Activated naive CD8-positive, alpha-beta T cell treated with anti-CD3 and anti-CD28 coated beads for 36 hours (primary cell): Measurements from ENCODE around the gene MRPL21. TPM values are rescaled to one million over a fixed set of nuclear protein-coding genes. Genes with fewer than 3 reads are reported as not detected.

Experiments
- DNase-seq: peaks from one replicate; pipeline ENCODE4 v3.0.0; 2021
- H3K27ac Mint-ChIP-seq: one replicate; pipeline ENCODE4 v1.8.0; 2022; ENCODE audit warnings: mild to moderate bottlenecking, moderate library complexity, mixed read lengths
- H3K27me3 Mint-ChIP-seq: one replicate; pipeline ENCODE4 v1.8.0; 2022; ENCODE audit warnings: mild to moderate bottlenecking, mixed read lengths
- H3K36me3 Mint-ChIP-seq: one replicate; pipeline ENCODE4 v1.8.0; 2021; ENCODE audit warnings: mild to moderate bottlenecking, mixed read lengths
- H3K4me1 Mint-ChIP-seq: one replicate; pipeline ENCODE4 v1.8.0; 2021; ENCODE audit warnings: mixed read lengths
- H3K4me3 Mint-ChIP-seq: one replicate; pipeline ENCODE4 v1.8.0; 2022; ENCODE audit warnings: mild to moderate bottlenecking, moderate library complexity, mixed read lengths
- H3K9me3 Mint-ChIP-seq: one replicate; pipeline ENCODE4 v1.8.0; 2022; ENCODE audit warnings: mixed read lengths
- total RNA-seq, 2 experiments: library from RNA; stranded (reverse); gene quantifications; one replicate each; pipeline ENCODE4 v1.2.3, GENCODE V29; 2021

Gene MRPL21
- total RNA-seq, 2 experiments from 2014 or later, result 118 to 127 TPM

DNA sequence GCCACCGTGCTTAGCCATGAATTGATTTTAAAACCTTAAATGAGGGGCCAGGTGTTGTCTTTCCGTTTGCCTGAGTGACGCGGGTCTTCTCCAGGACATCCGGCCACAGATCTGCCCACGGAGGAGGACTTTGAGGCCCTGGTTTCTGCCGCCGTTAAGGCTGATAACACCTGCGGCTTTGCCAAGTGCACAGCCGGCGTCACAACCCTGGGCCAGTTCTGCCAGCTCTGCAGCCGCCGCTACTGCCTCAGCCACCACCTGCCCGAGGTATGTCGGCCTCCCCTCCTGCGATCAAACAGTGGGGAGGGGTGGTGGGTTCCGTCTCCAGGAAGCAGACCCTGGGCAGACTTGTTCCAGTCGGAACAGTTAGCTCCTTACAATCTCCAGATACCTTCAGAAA lies 34.5 kb upstream of the MRPL21 start:
- no peak overlapping the region for H3K27ac Mint-ChIP-seq
- H3K36me3 Mint-ChIP-seq, result no peaks in the 10 kb centered on the region
- no peak overlapping the region for H3K4me3 Mint-ChIP-seq
- H3K9me3 Mint-ChIP-seq, result no peaks in the 10 kb centered on the region
- DNase-seq, result no peak
- H3K27me3 Mint-ChIP-seq, result no peaks in the 10 kb centered on the region
- no peaks in the 10 kb centered on the region for H3K4me1 Mint-ChIP-seq

DNA sequence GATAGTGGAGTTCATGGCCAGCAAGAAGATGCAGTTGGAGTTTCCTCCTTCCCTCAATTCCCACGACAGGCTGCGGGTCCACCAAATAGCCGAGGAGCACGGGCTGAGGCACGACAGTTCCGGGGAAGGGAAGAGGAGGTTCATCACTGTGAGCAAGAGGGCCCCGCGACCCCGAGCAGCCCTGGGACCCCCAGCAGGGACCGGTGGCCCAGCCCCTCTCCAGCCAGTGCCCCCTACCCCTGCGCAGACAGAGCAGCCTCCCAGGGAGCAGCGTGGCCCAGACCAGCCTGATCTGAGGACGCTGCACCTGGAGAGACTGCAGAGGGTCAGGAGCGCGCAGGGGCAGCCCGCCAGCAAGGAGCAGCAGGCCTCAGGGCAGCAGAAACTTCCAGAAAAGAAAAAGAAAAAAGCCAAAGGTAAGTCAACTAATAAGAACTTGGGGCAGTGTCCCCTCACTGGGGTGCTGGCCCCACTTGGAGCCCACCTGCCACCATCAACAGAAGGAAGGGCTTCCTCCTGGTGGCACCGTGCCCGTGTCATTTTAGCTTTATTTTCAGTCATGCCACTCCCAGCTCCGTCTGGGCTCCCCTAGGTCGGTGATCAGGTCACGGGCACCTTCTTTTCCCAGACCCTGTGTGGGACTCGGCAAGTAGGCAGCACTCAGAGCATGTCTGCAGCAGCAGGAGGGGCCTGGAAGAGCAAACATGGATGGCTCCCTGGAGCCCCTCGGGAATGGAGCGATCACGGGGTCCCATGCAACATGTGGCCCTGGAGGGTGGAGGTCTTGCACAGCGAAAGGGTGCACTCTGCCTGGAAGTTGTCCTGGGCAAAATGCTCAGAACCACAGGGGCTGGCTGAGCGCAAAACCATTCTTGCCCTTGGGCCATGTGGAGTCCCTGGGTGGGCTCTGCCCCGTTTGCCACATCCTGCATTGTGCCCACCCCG lies 33.3 kb upstream of the MRPL21 start:
- no peak for DNase-seq
- H3K4me1 Mint-ChIP-seq, result no peaks in the 10 kb centered on the region
- H3K9me3 Mint-ChIP-seq, result no peaks in the 10 kb centered on the region
- no peaks in the 10 kb centered on the region for H3K36me3 Mint-ChIP-seq
- H3K4me3 Mint-ChIP-seq, result no peak overlapping the region
- H3K27me3 Mint-ChIP-seq, result no peaks in the 10 kb centered on the region
- no peak overlapping the region for H3K27ac Mint-ChIP-seq

GRCh38 chr11:68936358-68936636 lies 32.7 kb upstream of the MRPL21 start:
- no peaks in the 10 kb centered on the region for H3K4me1 Mint-ChIP-seq
- H3K27ac Mint-ChIP-seq, result no peak overlapping the region
- H3K36me3 Mint-ChIP-seq, result no peaks in the 10 kb centered on the region
- H3K9me3 Mint-ChIP-seq, result no peaks in the 10 kb centered on the region
- H3K27me3 Mint-ChIP-seq, result no peaks in the 10 kb centered on the region
- no peak overlapping the region for H3K4me3 Mint-ChIP-seq
- DNase-seq, result no peak

- H3K4me1 Mint-ChIP-seq, result no peaks in the 10 kb centered on the region
- no peak for DNase-seq
- H3K9me3 Mint-ChIP-seq, result no peaks in the 10 kb centered on the region
- H3K27ac Mint-ChIP-seq, result no peak overlapping the region
- no peaks in the 10 kb centered on the region for H3K36me3 Mint-ChIP-seq
- no peak overlapping the region for H3K4me3 Mint-ChIP-seq
- H3K27me3 Mint-ChIP-seq, result no peaks in the 10 kb centered on the region
Measured at GRCh38 chr11:68935516-68936357, 32.1 kb upstream of the MRPL21 start.

DNA sequence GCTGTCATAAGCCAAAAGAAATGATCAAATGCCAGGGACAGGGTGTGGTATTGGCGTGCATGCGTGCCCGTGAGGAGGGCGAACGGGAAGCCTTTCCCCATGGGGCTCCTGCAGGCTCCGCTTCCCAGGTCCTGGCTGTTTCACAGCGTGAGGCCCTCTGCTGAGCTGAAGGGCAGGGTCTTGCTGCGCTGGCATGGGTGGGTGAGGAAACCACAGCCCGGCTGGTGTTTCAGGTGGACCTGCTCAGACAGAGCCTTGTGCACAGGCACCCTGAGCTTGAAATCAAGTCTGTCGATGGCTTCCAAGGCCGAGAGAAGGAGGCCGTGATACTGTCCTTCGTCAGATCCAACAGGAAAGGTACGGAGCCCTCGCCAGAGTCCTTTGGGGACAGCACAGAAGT lies 31.4 kb upstream of the MRPL21 start:
- Mint-ChIP-seq H3K4me3 (no peak overlapping the region), H3K27ac (no peak overlapping the region), H3K4me1 (no peaks in the 10 kb centered on the region), H3K9me3 (no peaks in the 10 kb centered on the region), H3K27me3 (no peaks in the 10 kb centered on the region), H3K36me3 (peaks cover 6% of the 10 kb centered on the region)
- no peak for DNase-seq

DNA sequence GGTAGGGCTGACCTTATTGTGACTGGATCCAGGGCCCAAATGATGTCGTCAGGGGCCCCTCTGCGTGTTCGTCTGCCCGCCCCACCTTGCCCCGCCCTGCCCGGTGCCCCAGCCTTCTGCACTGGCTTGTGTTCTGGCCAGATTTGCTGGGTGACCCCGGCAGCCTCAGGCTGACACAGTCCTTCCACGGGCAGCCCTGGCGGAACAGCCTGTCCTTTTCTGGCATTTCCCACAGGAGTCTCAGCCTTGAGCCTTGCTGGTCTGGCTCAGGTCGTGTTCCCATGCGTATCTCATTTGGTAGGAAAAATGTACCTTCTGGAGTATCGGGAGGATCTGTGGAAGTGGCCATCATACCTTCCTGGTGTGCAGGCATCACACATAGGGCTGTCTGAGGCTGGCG lies 31.0 kb upstream of the MRPL21 start:
- no peak for DNase-seq
- H3K9me3 Mint-ChIP-seq, result no peaks in the 10 kb centered on the region
- H3K27ac Mint-ChIP-seq, result no peak overlapping the region
- no peaks in the 10 kb centered on the region for H3K27me3 Mint-ChIP-seq
- H3K4me3 Mint-ChIP-seq, result no peak overlapping the region
- H3K4me1 Mint-ChIP-seq, result no peaks in the 10 kb centered on the region
- peaks cover 8% of the 10 kb centered on the region for H3K36me3 Mint-ChIP-seq

GRCh38 chr11:68934321-68934645 lies 30.7 kb upstream of the MRPL21 start:
- no peak for DNase-seq
- Mint-ChIP-seq H3K9me3 (no peaks in the 10 kb centered on the region), H3K4me1 (no peaks in the 10 kb centered on the region), H3K27ac (no peak overlapping the region), H3K36me3 (peaks cover 8% of the 10 kb centered on the region), H3K27me3 (no peaks in the 10 kb centered on the region), H3K4me3 (no peak overlapping the region)

GRCh38 chr11:68933605-68934320 lies 30.1 kb upstream of the MRPL21 start:
- Mint-ChIP-seq H3K27me3 (no peaks in the 10 kb centered on the region), H3K36me3 (peaks cover 8% of the 10 kb centered on the region)

GRCh38 chr11:68932933-68933577 lies 29.4 kb upstream of the MRPL21 start:
- Mint-ChIP-seq H3K27ac (no peak overlapping the region), H3K36me3 (peaks cover 9% of the 10 kb centered on the region), H3K9me3 (no peaks in the 10 kb centered on the region), H3K4me3 (no peak overlapping the region), H3K4me1 (no peaks in the 10 kb centered on the region), H3K27me3 (no peaks in the 10 kb centered on the region)
- no peak for DNase-seq

More at GRCh38 chr11:68933605-68934320, 30.1 kb upstream of the MRPL21 start:
- Mint-ChIP-seq H3K9me3 (no peaks in the 10 kb centered on the region), H3K27ac (no peak overlapping the region), H3K4me3 (no peak overlapping the region), H3K4me1 (no peaks in the 10 kb centered on the region)
- DNase-seq, result no peak

- H3K36me3 Mint-ChIP-seq, result peaks cover 15% of the 10 kb centered on the region
- H3K4me3 Mint-ChIP-seq, result no peak overlapping the region
- H3K27me3 Mint-ChIP-seq, result no peaks in the 10 kb centered on the region
- H3K4me1 Mint-ChIP-seq, result peaks cover 2% of the 10 kb centered on the region
- no peak for DNase-seq
- H3K27ac Mint-ChIP-seq, result no peak overlapping the region
- H3K9me3 Mint-ChIP-seq, result no peaks in the 10 kb centered on the region
Measured at GRCh38 chr11:68932358-68932757, 28.7 kb upstream of the MRPL21 start.

DNA sequence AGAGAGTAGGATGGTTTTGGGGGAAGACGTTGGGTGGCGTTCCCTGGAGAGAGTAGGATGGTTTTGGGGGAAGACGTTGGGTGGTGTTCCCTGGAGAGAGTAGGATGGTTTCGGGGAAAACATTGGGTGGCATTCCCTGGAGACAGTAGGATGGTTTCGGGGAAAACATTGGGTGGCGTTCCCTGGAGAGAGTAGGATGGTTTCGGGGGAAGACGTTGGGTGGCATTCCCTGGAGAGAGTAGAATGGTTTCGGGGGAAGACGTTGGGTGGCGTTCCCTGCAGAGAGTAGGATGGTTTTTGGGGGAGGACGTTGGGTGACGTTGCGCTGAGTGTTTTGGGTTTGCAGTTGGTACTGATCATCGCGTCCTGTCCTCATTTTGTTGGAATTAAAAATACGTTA lies 28.3 kb upstream of the MRPL21 start:
- Mint-ChIP-seq H3K27me3 (no peaks in the 10 kb centered on the region), H3K4me1 (peaks cover 2% of the 10 kb centered on the region), H3K4me3 (no peak overlapping the region), H3K36me3 (peaks cover 20% of the 10 kb centered on the region), H3K27ac (no peak overlapping the region), H3K9me3 (no peaks in the 10 kb centered on the region)
- no peak for DNase-seq

DNA sequence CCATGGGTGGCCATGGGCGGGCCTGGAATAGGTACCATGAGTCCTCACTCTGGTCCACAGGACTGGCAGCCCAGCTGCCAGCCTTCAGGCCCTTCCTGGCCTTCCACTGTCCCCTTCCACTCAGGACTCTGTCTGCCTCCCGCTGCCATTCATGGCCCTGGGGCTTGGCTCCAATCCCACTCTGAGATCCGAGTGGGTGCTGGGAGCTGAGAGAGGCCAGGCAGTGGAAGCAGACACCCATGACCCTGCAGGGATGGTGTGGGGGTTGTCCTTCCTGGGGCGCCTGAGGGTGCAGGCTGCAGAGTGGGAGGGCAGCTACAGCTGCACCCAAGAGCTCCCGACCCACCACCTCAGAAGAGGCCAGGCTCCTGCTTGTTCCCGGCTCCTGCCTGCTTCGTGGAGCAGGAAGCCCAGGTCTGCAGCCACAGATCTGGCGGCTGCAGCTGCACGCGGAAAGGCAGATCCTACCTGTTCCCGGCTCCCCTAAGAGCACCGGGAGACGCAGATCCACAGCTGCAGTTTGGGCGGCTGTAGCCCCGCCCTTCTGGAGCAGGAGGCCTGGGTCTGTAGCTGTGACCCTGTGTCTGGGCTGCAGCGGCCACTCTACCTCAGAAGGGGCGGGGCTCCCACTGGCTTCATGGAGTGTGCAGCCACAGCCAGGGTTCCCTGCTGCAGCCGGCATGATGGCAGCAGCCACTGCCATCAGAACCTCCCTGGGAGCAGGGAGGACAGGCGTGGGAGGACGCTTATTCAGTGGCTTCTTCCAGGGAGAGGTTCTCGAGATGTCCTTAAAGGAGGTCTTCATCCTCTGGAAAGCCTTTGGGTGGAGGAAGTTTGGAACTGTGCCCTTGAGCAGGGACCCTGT lies 27.6 kb upstream of the MRPL21 start:
- no peaks in the 10 kb centered on the region for H3K27me3 Mint-ChIP-seq
- no peaks in the 10 kb centered on the region for H3K9me3 Mint-ChIP-seq
- no peak overlapping the region for H3K27ac Mint-ChIP-seq
- H3K4me1 Mint-ChIP-seq, result peaks cover 2% of the 10 kb centered on the region
- DNase-seq, result no peak
- peaks cover 26% of the 10 kb centered on the region for H3K36me3 Mint-ChIP-seq
- no peak overlapping the region for H3K4me3 Mint-ChIP-seq

- peaks cover 2% of the 10 kb centered on the region for H3K4me1 Mint-ChIP-seq
- no peaks in the 10 kb centered on the region for H3K27me3 Mint-ChIP-seq
- no peak for DNase-seq
- H3K4me3 Mint-ChIP-seq, result no peak overlapping the region
- H3K36me3 Mint-ChIP-seq, result peaks cover 38% of the 10 kb centered on the region
- no peak overlapping the region for H3K27ac Mint-ChIP-seq
- peaks cover 9% of the 10 kb centered on the region for H3K9me3 Mint-ChIP-seq
Measured at GRCh38 chr11:68929706-68930570, 26.3 kb upstream of the MRPL21 start.
